Esophagus muscularis mucosa (tissue), 3 donors: ENCODE data around the gene RET.

Source experiments
- CTCF ChIP-seq, 3 experiments: fragments of 200-600 bp in 2 of 3; fragments of 450-650 bp in 1 of 3; sonication (generic) in 2 of 3; IDR thresholded peaks; one replicate each; pipeline ENCODE4 v1.5.1; 2017 to 2019; ENCODE audit warnings: antibody characterized with exemption in 3 of 3, mild to moderate bottlenecking in 2 of 3, moderate library complexity in 1 of 3
- POLR2AphosphoS5 ChIP-seq, 2 donors: sonication (generic); formaldehyde crosslinking; IDR thresholded peaks; one replicate each; pipeline ENCODE4 v1.6.1; 2017; ENCODE audit warnings: antibody characterized with exemption in 2 of 2

GRCh38 chr10:43068136-43068395, 8.8 kb upstream of the RET start:
- TF ChIP-seq CTCF (IDR thresholded peaks at IDR 0.05), result no peak
- no peak for TF ChIP-seq POLR2AphosphoS5 (IDR thresholded peaks at IDR 0.05)
